NCI-H128 (cell line): Measurements from ENCODE around the gene RAB43.
A peak's percentile ranks its signal among the peaks of the same experiment; 100 is the strongest.

Experiments used
- DNase-seq: peaks from one replicate; lab custom pipeline; 2025; ENCODE audit not compliant: unreplicated experiment; lab: John Stamatoyannopoulos, UW

RAB43 gene

GRCh38 chr3:129039271-129040038, 82.1 kb downstream of the RAB43 start:
- DNase-seq: peak; percentile 23

GRCh38 chr3:129038121-129038855, 83.3 kb downstream of the RAB43 start:
- DNase-seq: no peak
